ENCODE data around the gene HDAC9.

The HDAC9 gene

DNA sequence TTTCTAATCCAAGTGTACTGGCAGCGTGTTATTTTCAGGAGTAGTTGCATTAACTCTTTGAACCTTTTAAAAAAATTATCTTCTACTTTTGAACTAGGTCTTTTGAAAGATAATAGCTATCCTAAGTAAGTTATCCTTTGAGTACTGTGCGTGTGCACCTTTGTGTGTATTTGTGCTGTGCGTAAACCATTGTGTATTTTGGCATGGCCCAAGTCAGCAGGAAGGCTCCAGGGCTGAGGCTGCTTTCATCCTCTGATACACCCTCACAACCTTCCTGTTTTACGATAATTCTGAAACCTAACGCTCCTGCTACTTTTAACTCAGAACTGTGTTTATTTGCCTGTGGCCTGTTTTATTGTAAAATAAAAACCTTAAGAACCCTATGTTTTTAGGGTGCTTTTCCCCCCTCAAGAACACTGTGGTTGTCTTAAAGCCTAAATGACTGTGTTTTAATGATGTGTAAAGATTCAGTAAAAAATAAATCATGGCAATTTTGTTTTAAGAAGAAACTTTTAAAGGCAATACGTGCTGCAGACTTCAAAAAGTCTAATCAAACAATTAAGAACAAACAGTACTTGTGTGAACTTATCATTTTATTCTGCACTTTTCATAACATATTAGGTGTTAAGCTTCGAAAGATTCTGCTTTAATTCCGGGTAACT is 57.5 kb downstream of the HDAC9 start (continued):
- TF ChIP-seq, protein P1, sequence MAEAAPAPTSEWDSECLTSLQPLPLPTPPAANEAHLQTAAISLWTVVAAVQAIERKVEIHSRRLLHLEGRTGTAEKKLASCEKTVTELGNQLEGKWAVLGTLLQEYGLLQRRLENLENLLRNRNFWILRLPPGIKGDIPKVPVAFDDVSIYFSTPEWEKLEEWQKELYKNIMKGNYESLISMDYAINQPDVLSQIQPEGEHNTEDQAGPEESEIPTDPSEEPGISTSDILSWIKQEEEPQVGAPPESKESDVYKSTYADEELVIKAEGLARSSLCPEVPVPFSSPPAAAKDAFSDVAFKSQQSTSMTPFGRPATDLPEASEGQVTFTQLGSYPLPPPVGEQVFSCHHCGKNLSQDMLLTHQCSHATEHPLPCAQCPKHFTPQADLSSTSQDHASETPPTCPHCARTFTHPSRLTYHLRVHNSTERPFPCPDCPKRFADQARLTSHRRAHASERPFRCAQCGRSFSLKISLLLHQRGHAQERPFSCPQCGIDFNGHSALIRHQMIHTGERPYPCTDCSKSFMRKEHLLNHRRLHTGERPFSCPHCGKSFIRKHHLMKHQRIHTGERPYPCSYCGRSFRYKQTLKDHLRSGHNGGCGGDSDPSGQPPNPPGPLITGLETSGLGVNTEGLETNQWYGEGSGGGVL (tag by site-specific recombination; IDR thresholded peaks at IDR 0.05) = no peak
- TF ChIP-seq, protein P2, sequence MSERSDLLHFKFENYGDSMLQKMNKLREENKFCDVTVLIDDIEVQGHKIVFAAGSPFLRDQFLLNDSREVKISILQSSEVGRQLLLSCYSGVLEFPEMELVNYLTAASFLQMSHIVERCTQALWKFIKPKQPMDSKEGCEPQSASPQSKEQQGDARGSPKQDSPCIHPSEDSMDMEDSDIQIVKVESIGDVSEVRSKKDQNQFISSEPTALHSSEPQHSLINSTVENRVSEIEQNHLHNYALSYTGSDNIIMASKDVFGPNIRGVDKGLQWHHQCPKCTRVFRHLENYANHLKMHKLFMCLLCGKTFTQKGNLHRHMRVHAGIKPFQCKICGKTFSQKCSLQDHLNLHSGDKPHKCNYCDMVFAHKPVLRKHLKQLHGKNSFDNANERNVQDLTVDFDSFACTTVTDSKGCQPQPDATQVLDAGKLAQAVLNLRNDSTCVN (tag by site-specific recombination; optimal IDR thresholded peaks at IDR 0.05) = no peak
- TF ChIP-seq, protein P3, sequence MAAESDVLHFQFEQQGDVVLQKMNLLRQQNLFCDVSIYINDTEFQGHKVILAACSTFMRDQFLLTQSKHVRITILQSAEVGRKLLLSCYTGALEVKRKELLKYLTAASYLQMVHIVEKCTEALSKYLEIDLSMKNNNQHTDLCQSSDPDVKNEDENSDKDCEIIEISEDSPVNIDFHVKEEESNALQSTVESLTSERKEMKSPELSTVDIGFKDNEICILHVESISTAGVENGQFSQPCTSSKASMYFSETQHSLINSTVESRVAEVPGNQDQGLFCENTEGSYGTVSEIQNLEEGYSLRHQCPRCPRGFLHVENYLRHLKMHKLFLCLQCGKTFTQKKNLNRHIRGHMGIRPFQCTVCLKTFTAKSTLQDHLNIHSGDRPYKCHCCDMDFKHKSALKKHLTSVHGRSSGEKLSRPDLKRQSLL (tag by site-specific recombination; IDR thresholded peaks at IDR 0.05) = no peak
- TF ChIP-seq ZNF114 (tag by site-specific recombination; IDR thresholded peaks at IDR 0.05) = no peak
- no peak for TF ChIP-seq ZNF302 (tag by site-specific recombination; IDR thresholded peaks at IDR 0.05; ENCODE audit: low read depth)
- TF ChIP-seq, protein P4, sequence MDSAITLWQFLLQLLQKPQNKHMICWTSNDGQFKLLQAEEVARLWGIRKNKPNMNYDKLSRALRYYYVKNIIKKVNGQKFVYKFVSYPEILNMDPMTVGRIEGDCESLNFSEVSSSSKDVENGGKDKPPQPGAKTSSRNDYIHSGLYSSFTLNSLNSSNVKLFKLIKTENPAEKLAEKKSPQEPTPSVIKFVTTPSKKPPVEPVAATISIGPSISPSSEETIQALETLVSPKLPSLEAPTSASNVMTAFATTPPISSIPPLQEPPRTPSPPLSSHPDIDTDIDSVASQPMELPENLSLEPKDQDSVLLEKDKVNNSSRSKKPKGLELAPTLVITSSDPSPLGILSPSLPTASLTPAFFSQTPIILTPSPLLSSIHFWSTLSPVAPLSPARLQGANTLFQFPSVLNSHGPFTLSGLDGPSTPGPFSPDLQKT (IDR thresholded peaks at IDR 0.05; ENCODE audit: borderline replicate concordance, low read depth, low read length) = no peak
- no peak for TF ChIP-seq EGR2 (tag by site-specific recombination; IDR thresholded peaks at IDR 0.05; ENCODE audit: low read depth)
- no peak for TF ChIP-seq REPIN1 (tag by site-specific recombination; IDR thresholded peaks at IDR 0.05; ENCODE audit: low read depth)
- no peak for TF ChIP-seq ZNF544 (tag by site-specific recombination; IDR thresholded peaks at IDR 0.05)
- no peak for TF ChIP-seq HOXC10 (CRISPR knock-in tag; IDR thresholded peaks at IDR 0.05)
- TF ChIP-seq ZNF138 (tag by site-specific recombination; IDR thresholded peaks at IDR 0.05; ENCODE audit: borderline replicate concordance) = no peak
- TF ChIP-seq ZNF202 (tag by site-specific recombination; IDR thresholded peaks at IDR 0.05; ENCODE audit: borderline replicate concordance) = no peak
- TF ChIP-seq ZNF530 (tag by site-specific recombination; IDR thresholded peaks at IDR 0.05; ENCODE audit: low read depth) = no peak
- no peak for TF ChIP-seq ZFHX2 (tag by site-specific recombination; conservative IDR thresholded peaks at IDR 0.05)
- TF ChIP-seq ZNF157 (tag by site-specific recombination; IDR thresholded peaks at IDR 0.05) = no peak
- TF ChIP-seq ZBTB7A (tag by site-specific recombination; IDR thresholded peaks at IDR 0.05; ENCODE audit: low read depth) = no peak
- TF ChIP-seq, protein P5, sequence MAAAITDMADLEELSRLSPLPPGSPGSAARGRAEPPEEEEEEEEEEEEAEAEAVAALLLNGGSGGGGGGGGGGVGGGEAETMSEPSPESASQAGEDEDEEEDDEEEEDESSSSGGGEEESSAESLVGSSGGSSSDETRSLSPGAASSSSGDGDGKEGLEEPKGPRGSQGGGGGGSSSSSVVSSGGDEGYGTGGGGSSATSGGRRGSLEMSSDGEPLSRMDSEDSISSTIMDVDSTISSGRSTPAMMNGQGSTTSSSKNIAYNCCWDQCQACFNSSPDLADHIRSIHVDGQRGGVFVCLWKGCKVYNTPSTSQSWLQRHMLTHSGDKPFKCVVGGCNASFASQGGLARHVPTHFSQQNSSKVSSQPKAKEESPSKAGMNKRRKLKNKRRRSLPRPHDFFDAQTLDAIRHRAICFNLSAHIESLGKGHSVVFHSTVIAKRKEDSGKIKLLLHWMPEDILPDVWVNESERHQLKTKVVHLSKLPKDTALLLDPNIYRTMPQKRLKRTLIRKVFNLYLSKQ (tag by site-specific recombination; IDR thresholded peaks at IDR 0.05; ENCODE audit: borderline replicate concordance) = no peak
- no peak for TF ChIP-seq ZNF350 (tag by site-specific recombination; IDR thresholded peaks at IDR 0.05)
- no peak for TF ChIP-seq ZBTB21 (tag by site-specific recombination; IDR thresholded peaks at IDR 0.05)
- no peak for TF ChIP-seq ZNF654 (tag by site-specific recombination; IDR thresholded peaks at IDR 0.05; ENCODE audit: low read depth)
- no peak for TF ChIP-seq ZNF621 (tag by site-specific recombination; IDR thresholded peaks at IDR 0.05)
- TF ChIP-seq, protein P6, sequence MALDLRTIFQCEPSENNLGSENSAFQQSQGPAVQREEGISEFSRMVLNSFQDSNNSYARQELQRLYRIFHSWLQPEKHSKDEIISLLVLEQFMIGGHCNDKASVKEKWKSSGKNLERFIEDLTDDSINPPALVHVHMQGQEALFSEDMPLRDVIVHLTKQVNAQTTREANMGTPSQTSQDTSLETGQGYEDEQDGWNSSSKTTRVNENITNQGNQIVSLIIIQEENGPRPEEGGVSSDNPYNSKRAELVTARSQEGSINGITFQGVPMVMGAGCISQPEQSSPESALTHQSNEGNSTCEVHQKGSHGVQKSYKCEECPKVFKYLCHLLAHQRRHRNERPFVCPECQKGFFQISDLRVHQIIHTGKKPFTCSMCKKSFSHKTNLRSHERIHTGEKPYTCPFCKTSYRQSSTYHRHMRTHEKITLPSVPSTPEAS (tag by site-specific recombination; IDR thresholded peaks at IDR 0.05) = no peak
- TF ChIP-seq ZSCAN16 (tag by site-specific recombination; IDR thresholded peaks at IDR 0.05) = no peak
- TF ChIP-seq ZNF248 (tag by site-specific recombination; IDR thresholded peaks at IDR 0.05) = no peak
- TF ChIP-seq ZNF571 (tag by site-specific recombination; IDR thresholded peaks at IDR 0.05) = no peak
- no peak for TF ChIP-seq ZNF768 (tag by site-specific recombination; IDR thresholded peaks at IDR 0.05)
- TF ChIP-seq, protein P7, sequence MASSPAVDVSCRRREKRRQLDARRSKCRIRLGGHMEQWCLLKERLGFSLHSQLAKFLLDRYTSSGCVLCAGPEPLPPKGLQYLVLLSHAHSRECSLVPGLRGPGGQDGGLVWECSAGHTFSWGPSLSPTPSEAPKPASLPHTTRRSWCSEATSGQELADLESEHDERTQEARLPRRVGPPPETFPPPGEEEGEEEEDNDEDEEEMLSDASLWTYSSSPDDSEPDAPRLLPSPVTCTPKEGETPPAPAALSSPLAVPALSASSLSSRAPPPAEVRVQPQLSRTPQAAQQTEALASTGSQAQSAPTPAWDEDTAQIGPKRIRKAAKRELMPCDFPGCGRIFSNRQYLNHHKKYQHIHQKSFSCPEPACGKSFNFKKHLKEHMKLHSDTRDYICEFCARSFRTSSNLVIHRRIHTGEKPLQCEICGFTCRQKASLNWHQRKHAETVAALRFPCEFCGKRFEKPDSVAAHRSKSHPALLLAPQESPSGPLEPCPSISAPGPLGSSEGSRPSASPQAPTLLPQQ (tag by site-specific recombination; IDR thresholded peaks at IDR 0.05) = no peak
- TF ChIP-seq ZNF510 (tag by site-specific recombination; IDR thresholded peaks at IDR 0.05; ENCODE audit: insufficient replicate concordance) = no peak
